GM23338 (cell line): ENCODE measurements around the gene GNAT1. TPM values are rescaled to one million over a fixed set of nuclear protein-coding genes. Genes with fewer than 3 reads are reported as not detected.
A peak's percentile ranks its signal among the peaks of the same experiment; 100 is the strongest.

Experiments used
- ATAC-seq: fragments of 200-7000 bp; cut with Tn5 transposase; 3 replicates; pipeline ENCODE4 v1.9.1; 2020
- DNase-seq: peaks from one replicate; pipeline ENCODE4 v3.0.0-alpha.2; 2015; ENCODE audit warnings: low spot score
- H2AFZ ChIP-seq: fragments of 200-600 bp; sonication (generic); 2 replicates; pipeline ENCODE4 v1.8.0; 2016; ENCODE audit warnings: antibody characterized with exemption, mild to moderate bottlenecking, moderate library complexity
- H3F3A ChIP-seq: fragments of 200-600 bp; sonication (generic); replicated peaks from 2 replicates; pipeline ENCODE4 v1.8.0; 2017; ENCODE audit warnings: antibody characterized with exemption, mixed run types, low read depth
- H3K27ac ChIP-seq: fragments of 200-600 bp; sonication (generic); 2 replicates; pipeline ENCODE4 v1.6.1; 2016; ENCODE audit warnings: low read depth
- H3K27me3 ChIP-seq: fragments of 200-600 bp; sonication (generic); 2 replicates; pipeline ENCODE4 v1.8.0; 2016; ENCODE audit warnings: mild to moderate bottlenecking, mixed run types, moderate library complexity; ENCODE audit not compliant: insufficient read depth
- H3K36me3 ChIP-seq: fragments of 200-600 bp; sonication (generic); 2 replicates; pipeline ENCODE4 v1.8.0; 2016; ENCODE audit warnings: mild to moderate bottlenecking; ENCODE audit not compliant: insufficient read depth
- H3K4me1 ChIP-seq: fragments of 200-600 bp; sonication (generic); 2 replicates; pipeline ENCODE4 v1.8.0; 2016; ENCODE audit warnings: mild to moderate bottlenecking, moderate library complexity; ENCODE audit not compliant: insufficient read depth
- H3K4me2 ChIP-seq: fragments of 200-600 bp; sonication (generic); 2 replicates; pipeline ENCODE4 v1.7.1; 2017; ENCODE audit warnings: mixed run types
- H3K4me3 ChIP-seq: fragments of 200-600 bp; sonication (generic); 2 replicates; pipeline ENCODE4 v1.6.1; 2016; ENCODE audit warnings: mixed run types
- H3K79me2 ChIP-seq: fragments of 200-600 bp; sonication (generic); replicated peaks from 2 replicates; pipeline ENCODE4 v1.8.0; 2017; ENCODE audit warnings: mild to moderate bottlenecking; ENCODE audit not compliant: insufficient read depth
- H3K9me2 ChIP-seq: fragments of 200-600 bp; sonication (generic); 2 replicates; pipeline ENCODE4 v1.8.0; 2017; ENCODE audit not compliant: insufficient read depth
- H4K20me1 ChIP-seq: fragments of 200-600 bp; sonication (generic); replicated peaks from 2 replicates; pipeline ENCODE4 v1.8.0; 2017; ENCODE audit warnings: mild to moderate bottlenecking; ENCODE audit not compliant: insufficient read depth
- H3K27ac Mint-ChIP-seq: 2 replicates; pipeline ENCODE4 v1.8.0; 2020; ENCODE audit warnings: inconsistent platforms, mild to moderate bottlenecking, moderate library complexity, mixed read lengths
- H3K27me3 Mint-ChIP-seq: 3 replicates; pipeline ENCODE4 v1.8.0; 2022; ENCODE audit warnings: low read depth, mild to moderate bottlenecking, moderate library complexity, mixed read lengths, inconsistent platforms; ENCODE audit not compliant: insufficient read depth, poor library complexity
- H3K36me3 Mint-ChIP-seq: 3 replicates; pipeline ENCODE4 v1.8.0; 2021; ENCODE audit warnings: low read depth, mild to moderate bottlenecking, inconsistent platforms, moderate library complexity, mixed read lengths
- H3K4me1 Mint-ChIP-seq: 3 replicates; pipeline ENCODE4 v1.8.0; 2020; ENCODE audit warnings: mild to moderate bottlenecking, inconsistent platforms, mixed read lengths
- H3K4me3 Mint-ChIP-seq: 3 replicates; pipeline ENCODE4 v1.8.0; 2021; ENCODE audit warnings: moderate library complexity, mild to moderate bottlenecking, inconsistent platforms, mixed read lengths
- H3K9me3 Mint-ChIP-seq: 3 replicates; pipeline ENCODE4 v1.8.0; 2020; ENCODE audit warnings: moderate library complexity, mild to moderate bottlenecking, inconsistent platforms, mixed read lengths
- CREB1 ChIP-seq: fragments of 250-450 bp; sonication (Bioruptor Pico); IDR thresholded peaks from 2 replicates; pipeline ENCODE4 v1.5.0; 2020; ENCODE audit warnings: low read depth, mild to moderate bottlenecking, moderate library complexity
- EZH2 ChIP-seq: fragments of 200-600 bp; sonication (generic); IDR thresholded peaks from one replicate; pipeline ENCODE4 v1.8.0; 2017; ENCODE audit warnings: antibody characterized with exemption, mild to moderate bottlenecking, low read depth; ENCODE audit not compliant: unreplicated experiment
- EZH2phosphoT487 ChIP-seq: fragments of 200-600 bp; sonication (generic); IDR thresholded peaks from one replicate; pipeline ENCODE4 v1.8.1; 2018; ENCODE audit warnings: antibody characterized with exemption; ENCODE audit not compliant: unreplicated experiment
- POLR2AphosphoS5 ChIP-seq: IDR thresholded peaks from 2 replicates; pipeline ENCODE4 v1.6.1; 2016; ENCODE audit warnings: antibody characterized with exemption, low read depth
- ZNF331 ChIP-seq: fragments of 250-450 bp; sonication (Bioruptor Pico); IDR thresholded peaks from 2 replicates; pipeline ENCODE4 v1.5.0; 2020; ENCODE audit warnings: low read depth, mild to moderate bottlenecking, moderate library complexity
- ZNF462 ChIP-seq: fragments of 250-450 bp; sonication (Bioruptor Pico); IDR thresholded peaks from 2 replicates; pipeline ENCODE4 v1.5.0; 2020; ENCODE audit warnings: mild to moderate bottlenecking, moderate library complexity
- polyA plus RNA-seq: library from polyadenylated mRNA; unstranded; fragments of >200 nt; fragmentation: Nextera tagmentation; extraction: Ambion mirVana; gene quantifications from 2 replicates; pipeline ENCODE4 v1.2.1, GENCODE V29; 2016
- total RNA-seq: library from RNA; depleted of rRNA; stranded (reverse); fragments of >200 nt; shearing (Covaris generic); gene quantifications from 2 replicates; pipeline ENCODE4 v1.2.3, GENCODE V29; 2014

The GNAT1 gene
- total and polyA plus RNA-seq, 2 experiments from 2014 or later, result not detected

GRCh38 chr3:50204804-50205412, 13.5 kb downstream of the GNAT1 start, which contains the start of gene SLC38A3:
Gene SLC38A3 (plus strand): TSS chr3:50205271. CDS start chr3:50214200, 8,929 bp downstream.
- Histone ChIP-seq H3K79me2 (no peaks in the 10 kb centered on the region), H3K4me1 (no peaks in the 10 kb centered on the region), H3F3A (0 out of 2 replicates have a peak, but pooled peaks cover 4% of the 10 kb centered on the region), H4K20me1 (no peaks in the 10 kb centered on the region), H3K27ac (no peak within 1 kb of the TSS), H3K36me3 (no peaks in the 10 kb centered on the region), H2AFZ (peak within 1 kb of the TSS; percentile 94), H3K4me2 (peak within 1 kb of the TSS; percentile 94), H3K27me3 (peaks cover 29% of the 10 kb centered on the region), H3K4me3 (peak within 1 kb of the TSS; percentile 75), H3K9me2 (no peaks in the 10 kb centered on the region)
- TF ChIP-seq CREB1 (CRISPR knock-in tag) (no peak), POLR2AphosphoS5 (no peak), EZH2phosphoT487 (no peak), EZH2 (no peak), ZNF331 (CRISPR knock-in tag) (no peak)
- ATAC-seq (peak; percentile 72), DNase-seq (peak; percentile 83)
- Mint-ChIP-seq H3K4me3 (peak within 1 kb of the TSS; percentile 67), H3K36me3 (no peaks in the 10 kb centered on the region), H3K27ac (no peak within 1 kb of the TSS), H3K4me1 (peaks cover 14% of the 10 kb centered on the region), H3K27me3 (peaks cover 27% of the 10 kb centered on the region), H3K9me3 (no peaks in the 10 kb centered on the region)

GRCh38 chr3:50205413-50206276, 14.2 kb downstream of the GNAT1 start:
- H3K27ac ChIP-seq, result no peak overlapping the region
- Mint-ChIP-seq H3K27me3 (peaks cover 26% of the 10 kb centered on the region), H3K36me3 (no peaks in the 10 kb centered on the region), H3K4me1 (peaks cover 15% of the 10 kb centered on the region), H3K27ac (no peak overlapping the region), H3K4me3 (peak overlapping the region; percentile 67), H3K9me3 (no peaks in the 10 kb centered on the region)
- H3F3A ChIP-seq, result 0 out of 2 replicates have a peak, but pooled peaks cover 6% of the 10 kb centered on the region
- peak overlapping the region; percentile 94 for H2AFZ ChIP-seq
- H3K4me2 ChIP-seq, result peak overlapping the region; percentile 94
- no peaks in the 10 kb centered on the region for H3K4me1 ChIP-seq
- ATAC-seq, result peak; percentile 79
- no peaks in the 10 kb centered on the region for H3K9me2 ChIP-seq
- no peaks in the 10 kb centered on the region for H4K20me1 ChIP-seq
- no peaks in the 10 kb centered on the region for H3K36me3 ChIP-seq
- H3K4me3 ChIP-seq, result peak overlapping the region; percentile 75
- DNase-seq, result peak; percentile 90
- TF ChIP-seq ZNF462 (CRISPR knock-in tag) (no peak), CREB1 (CRISPR knock-in tag) (peak; percentile 6; the same call in 1 of the 2 replicates)
- peaks cover 29% of the 10 kb centered on the region for H3K27me3 ChIP-seq
- H3K79me2 ChIP-seq, result no peaks in the 10 kb centered on the region
